Lower leg skin (tissue), 3 donors: ENCODE measurements around the gene PRXL2B.

Experiments used
- CTCF ChIP-seq, 3 donors: fragments of 450-650 bp; IDR thresholded peaks; one replicate each; pipeline ENCODE4 v1.5.1; 2016; ENCODE audit warnings: antibody characterized with exemption in 3 of 3, mild to moderate bottlenecking in 3 of 3, moderate library complexity in 2 of 3
- POLR2A ChIP-seq, 2 donors: fragments of 450-650 bp; IDR thresholded peaks; one replicate each; pipeline ENCODE4 v1.6.1; 2016 to 2017; ENCODE audit warnings: antibody characterized with exemption in 2 of 2, mild to moderate bottlenecking in 1 of 2, moderate library complexity in 1 of 2

GRCh38 chr1:2578758-2579118 lies 7.8 kb upstream of the PRXL2B start:
- no peak for TF ChIP-seq CTCF (IDR thresholded peaks at IDR 0.05)
- no peak for TF ChIP-seq POLR2A (IDR thresholded peaks at IDR 0.05)
